NCI-H2029 treated with DMSO at 0.1 percent for 48 hours (cell line): ENCODE measurements around the gene CCDC93.
"Not testable (repeated sequence)": the region's sequence is repeated elsewhere in the genome, so short reads cannot be mapped to it uniquely, and the experiment has no call there.

Experiments
- DNase-seq: peaks from one replicate; lab custom pipeline; 2025; lab: John Stamatoyannopoulos, UW

CCDC93 gene

GRCh38 chr2:117953231-117953630 lies 60.6 kb downstream of the CCDC93 start:
- no peak for DNase-seq

GRCh38 chr2:117952701-117953100 lies 61.2 kb downstream of the CCDC93 start:
- no peak for DNase-seq

- DNase-seq = no peak
Observed at GRCh38 chr2:117952228-117952627, 61.6 kb downstream of the CCDC93 start.

GRCh38 chr2:117949806-117950205 lies 64.1 kb downstream of the CCDC93 start:
- no peak for DNase-seq

GRCh38 chr2:117948615-117949014 lies 65.3 kb downstream of the CCDC93 start:
- DNase-seq = no peak

- DNase-seq = no peak
Observed at GRCh38 chr2:117945296-117945695, 68.6 kb downstream of the CCDC93 start.

- DNase-seq = no peak
Observed at GRCh38 chr2:117944816-117945215, 69.1 kb downstream of the CCDC93 start.

- no peak for DNase-seq
Observed at GRCh38 chr2:117943013-117943672, 70.7 kb downstream of the CCDC93 start.

GRCh38 chr2:117942551-117942950 lies 71.3 kb downstream of the CCDC93 start:
- no peak for DNase-seq

GRCh38 chr2:117941693-117942092 lies 72.2 kb downstream of the CCDC93 start:
- DNase-seq = no peak

- DNase-seq = no peak
Observed at GRCh38 chr2:117940436-117940835, 73.4 kb downstream of the CCDC93 start.

- DNase-seq = no peak
Observed at GRCh38 chr2:117938611-117939010, 75.3 kb downstream of the CCDC93 start.

GRCh38 chr2:117936871-117937428 lies 76.9 kb downstream of the CCDC93 start:
- no peak for DNase-seq

GRCh38 chr2:117935954-117936353 lies 77.9 kb downstream of the CCDC93 start:
- no peak for DNase-seq

- DNase-seq = no peak
Observed at GRCh38 chr2:117935456-117935855, 78.4 kb downstream of the CCDC93 start.

- DNase-seq = no peak
Observed at GRCh38 chr2:117933884-117934354, 80.0 kb downstream of the CCDC93 start.

GRCh38 chr2:117931978-117932377 lies 81.9 kb downstream of the CCDC93 start:
- DNase-seq = no peak

GRCh38 chr2:117931266-117931665 lies 82.6 kb downstream of the CCDC93 start:
- no peak for DNase-seq

GRCh38 chr2:117930775-117931174 lies 83.1 kb downstream of the CCDC93 start:
- no peak for DNase-seq

- not testable (repeated sequence) for DNase-seq
Observed at GRCh38 chr2:117923471-117923870, 90.4 kb downstream of the CCDC93 start.

GRCh38 chr2:117921520-117921919 lies 92.3 kb downstream of the CCDC93 start:
- no peak for DNase-seq

GRCh38 chr2:117918608-117919007 lies 95.3 kb downstream of the CCDC93 start:
- no peak for DNase-seq

GRCh38 chr2:117917223-117917917 lies 96.5 kb downstream of the CCDC93 start:
- DNase-seq = no peak
